HG03575 (cell line): ENCODE measurements around the gene MAML2.

Experiments used
- ATAC-seq: cut with Tn5 transposase; IDR thresholded peaks from one replicate; pipeline ENCODE4 v1.9.1; 2021; ENCODE audit not compliant: unreplicated experiment, insufficient number of reproducible peaks, low FRiP score; ENCODE audit errors: extremely low read depth

The MAML2 gene

GRCh38 chr11:96341211-96342013 lies 1.6 kb downstream of the MAML2 start:
- no peak for ATAC-seq

- no peak for ATAC-seq
Observed at GRCh38 chr11:96340555-96340885, 2.5 kb downstream of the MAML2 start.

GRCh38 chr11:96339706-96340554 lies 3.1 kb downstream of the MAML2 start:
- ATAC-seq, result no peak

- peak; percentile 27 for ATAC-seq
Observed at GRCh38 chr11:96338910-96339705, 3.9 kb downstream of the MAML2 start.

GRCh38 chr11:96337541-96338431 lies 5.2 kb downstream of the MAML2 start:
- ATAC-seq, result peak; percentile 23

GRCh38 chr11:96335388-96335787 lies 7.6 kb downstream of the MAML2 start:
- ATAC-seq, result no peak

- ATAC-seq, result no peak
Observed at GRCh38 chr11:96334219-96334618, 8.8 kb downstream of the MAML2 start.

GRCh38 chr11:96333191-96333719 lies 9.7 kb downstream of the MAML2 start:
- ATAC-seq, result no peak

- ATAC-seq, result no peak
Observed at GRCh38 chr11:96332126-96332771, 10.7 kb downstream of the MAML2 start.

- ATAC-seq, result no peak
Observed at GRCh38 chr11:96331699-96332116, 11.3 kb downstream of the MAML2 start.

GRCh38 chr11:96330511-96330859 lies 12.5 kb downstream of the MAML2 start:
- no peak for ATAC-seq

GRCh38 chr11:96329855-96330510 lies 13.0 kb downstream of the MAML2 start:
- no peak for ATAC-seq

- ATAC-seq, result no peak
Observed at GRCh38 chr11:96329419-96329818, 13.6 kb downstream of the MAML2 start.

GRCh38 chr11:96328395-96329010 lies 14.5 kb downstream of the MAML2 start:
- no peak for ATAC-seq

GRCh38 chr11:96326959-96327358 lies 16.0 kb downstream of the MAML2 start:
- no peak for ATAC-seq

GRCh38 chr11:96324912-96325311 lies 18.1 kb downstream of the MAML2 start:
- ATAC-seq, result no peak

GRCh38 chr11:96323642-96323985 lies 19.4 kb downstream of the MAML2 start:
- no peak for ATAC-seq
